Pancreas (tissue), 10 donors: ENCODE measurements around the gene RBBP8NL. TPM values are rescaled to one million over a fixed set of nuclear protein-coding genes. Genes with fewer than 3 reads are reported as not detected.

Source experiments
- ATAC-seq, 4 donors: fragments of 200-7000 bp; cut with Tn5 transposase; one replicate each; pipeline versions ENCODE4 v1.8.0 to v1.9.1; 2020; ENCODE audit warnings: mild to moderate bottlenecking in 4 of 4, moderate library complexity in 4 of 4
- DNase-seq, 6 donors: peaks; one replicate each; pipeline ENCODE4 v3.0.0-alpha.2; 2020
- FAIRE-seq: peaks from 2 replicates; lab custom pipeline; 2012; peaks lifted over from hg19 to GRCh38; lab: Jason Lieb, UNC
- H3K27ac ChIP-seq, 4 donors: fragments of 200-600 bp; sonication (generic); 1 replicate in 3 of 4; 2 replicates in 1 of 4; pipeline versions ENCODE4 v1.5.0 to v1.8.0; 2020
- H3K27me3 ChIP-seq, 4 donors: fragments of 200-600 bp; one replicate each; pipeline ENCODE4 v1.8.0; 2021
- H3K36me3 ChIP-seq, 3 donors: fragments of 200-600 bp; sonication (generic) in 1 of 3; one replicate each; pipeline versions ENCODE4 v1.5.0 to v1.8.0; 2020 to 2021
- H3K4me1 ChIP-seq, 3 donors: fragments of 200-600 bp; one replicate each; pipeline ENCODE4 v1.8.0; 2021
- H3K4me3 ChIP-seq, 4 donors: fragments of 200-600 bp; sonication (generic) in 2 of 4; one replicate each; pipeline versions ENCODE4 v1.5.0 to v1.8.0; 2020 to 2021
- H3K9me3 ChIP-seq, 4 donors: fragments of 200-600 bp; one replicate each; pipeline ENCODE4 v1.8.0; 2021
- CTCF ChIP-seq, 4 donors: fragments of 200-600 bp; sonication (generic) in 3 of 4; IDR thresholded peaks; one replicate each; pipeline versions ENCODE4 v1.5.0 to v1.8.0; 2021; ENCODE audit warnings: antibody characterized with exemption in 4 of 4
- WGBS, 2 donors: extraction: QIAGEN DNeasy Blood & Tissue Kit; methylation state at CpG; one replicate each; pipeline ENCODE4 v1.1.7; 2013; 5-methylcytosine and 5-hydroxymethylcytosine counted together
- intact Hi-C, 3 donors: fragments of 100-400 bp; cut with DNase I; formaldehyde crosslinking; loops; one replicate each; pipeline versions ENCODE4 v1.11.1 to v1.14.2; 2022
- polyA plus RNA-seq, 2 donors: library from polyadenylated mRNA; stranded (reverse); fragments of 200-250 nt; gene quantifications; one replicate each; pipeline ENCODE4 v1.2.3, GENCODE V29; 2013
- total RNA-seq, 6 donors: library from RNA; stranded (reverse); fragmentation: NEBNext Ultra II Directional in 4 of 6; extraction: Animal tissue kit (Norgen Biotek cat#: 25700) in 4 of 6; gene quantifications; one replicate each; pipeline versions ENCODE4 v1.2.1 to v1.2.4, GENCODE V29; 2021 to 2023
- donor health status: healthy with polysubstance abuse.
- donor health status: DM: no; HTN: no; CAD: no; lungs with moderate emphysema.
- donor health status: DM: no; HTN: no; CAD: no.
- donor health status: control.
- donor health status: control.
- donor health status: Bipolar disorder and iron deficiency.
- donor health status: DM: yes; HTN: yes; CAD: no.
- donor health status: DM: no; HTN: no; CAD: no.
- donor health status: DM: no; HTN: no; CAD: no.
- donor health status: DM: yes; HTN: yes; CAD: no.

Gene RBBP8NL
- total and polyA plus RNA-seq, 8 donors = 0.66 to 4.8 (median 1.3) TPM

GRCh38 chr20:62448788-62449187 lies 21.4 kb upstream of the RBBP8NL start:
- ATAC-seq = no peak

GRCh38 chr20:62448038-62448437 lies 20.7 kb upstream of the RBBP8NL start:
- Histone ChIP-seq H3K4me3 (no peak overlapping the region), H3K36me3 (no peaks in the 10 kb centered on the region), H3K4me1 (no peaks in the 10 kb centered on the region), H3K27me3 (no peaks in the 10 kb centered on the region), H3K9me3 (no peaks in the 10 kb centered on the region), H3K27ac (no peak overlapping the region)
- intact Hi-C loops = no loop called here
- ATAC-seq (no peak), FAIRE-seq (no peak), DNase-seq (no peak)
- TF ChIP-seq CTCF (IDR thresholded peaks at IDR 0.05) = no peak
- WGBS, 2 donors = 62 to 69% methylated on average over 10 of the region's 10 CpGs

More at GRCh38 chr20:62448788-62449187, 21.4 kb upstream of the RBBP8NL start:
- Histone ChIP-seq H3K36me3 (no peaks in the 10 kb centered on the region), H3K4me1 (no peaks in the 10 kb centered on the region), H3K9me3 (no peaks in the 10 kb centered on the region), H3K4me3 (no peak overlapping the region), H3K27ac (no peak overlapping the region), H3K27me3 (no peaks in the 10 kb centered on the region)
- TF ChIP-seq CTCF (IDR thresholded peaks at IDR 0.05) = no peak
- 55 to 68% methylated on average over 14 of the region's 14 CpGs for WGBS, 2 donors
- no peak for DNase-seq
- no peak for FAIRE-seq
- intact Hi-C loops = no loop called here

GRCh38 chr20:62446888-62447869 lies 19.8 kb upstream of the RBBP8NL start:
- ATAC-seq (no peak), DNase-seq (no peak), FAIRE-seq (no peak)
- no peak for TF ChIP-seq CTCF (IDR thresholded peaks at IDR 0.05)
- intact Hi-C loops = no loop called here
- WGBS, 2 donors = 71 to 81% methylated on average over 44 of the region's 44 CpGs
- H3K4me1 ChIP-seq = no peaks in the 10 kb centered on the region
- H3K9me3 ChIP-seq = no peaks in the 10 kb centered on the region
- no peaks in the 10 kb centered on the region for H3K27me3 ChIP-seq
- H3K27ac ChIP-seq = no peak overlapping the region
- H3K4me3 ChIP-seq = no peak overlapping the region
- H3K36me3 ChIP-seq = no peaks in the 10 kb centered on the region

- no peak for TF ChIP-seq CTCF (IDR thresholded peaks at IDR 0.05)
- 45 to 59% methylated on average over 12 of the region's 12 CpGs for WGBS, 2 donors
- Histone ChIP-seq H3K36me3 (no peaks in the 10 kb centered on the region), H3K27me3 (no peaks in the 10 kb centered on the region), H3K27ac (no peak overlapping the region), H3K4me1 (no peaks in the 10 kb centered on the region), H3K4me3 (no peak overlapping the region), H3K9me3 (no peaks in the 10 kb centered on the region)
- ATAC-seq = no peak
- intact Hi-C loops = no loop called here
- FAIRE-seq = no peak
- no peak for DNase-seq
Measured at GRCh38 chr20:62446481-62446880, 19.1 kb upstream of the RBBP8NL start.
